GM12801 (cell line): ENCODE measurements around the gene CREB1.

Experiments
- TF ChIP-seq, protein P1 (sequence below): IDR thresholded peaks from one replicate; pipeline ENCODE4 v1.5.1; 2011; ENCODE audit warnings: control low read depth; ENCODE audit not compliant: insufficient read length; ENCODE audit errors: extremely low read depth

CREB1 gene

GRCh38 chr2:207630491-207630890 is 100.7 kb downstream of the CREB1 start:
- TF ChIP-seq, protein P1, sequence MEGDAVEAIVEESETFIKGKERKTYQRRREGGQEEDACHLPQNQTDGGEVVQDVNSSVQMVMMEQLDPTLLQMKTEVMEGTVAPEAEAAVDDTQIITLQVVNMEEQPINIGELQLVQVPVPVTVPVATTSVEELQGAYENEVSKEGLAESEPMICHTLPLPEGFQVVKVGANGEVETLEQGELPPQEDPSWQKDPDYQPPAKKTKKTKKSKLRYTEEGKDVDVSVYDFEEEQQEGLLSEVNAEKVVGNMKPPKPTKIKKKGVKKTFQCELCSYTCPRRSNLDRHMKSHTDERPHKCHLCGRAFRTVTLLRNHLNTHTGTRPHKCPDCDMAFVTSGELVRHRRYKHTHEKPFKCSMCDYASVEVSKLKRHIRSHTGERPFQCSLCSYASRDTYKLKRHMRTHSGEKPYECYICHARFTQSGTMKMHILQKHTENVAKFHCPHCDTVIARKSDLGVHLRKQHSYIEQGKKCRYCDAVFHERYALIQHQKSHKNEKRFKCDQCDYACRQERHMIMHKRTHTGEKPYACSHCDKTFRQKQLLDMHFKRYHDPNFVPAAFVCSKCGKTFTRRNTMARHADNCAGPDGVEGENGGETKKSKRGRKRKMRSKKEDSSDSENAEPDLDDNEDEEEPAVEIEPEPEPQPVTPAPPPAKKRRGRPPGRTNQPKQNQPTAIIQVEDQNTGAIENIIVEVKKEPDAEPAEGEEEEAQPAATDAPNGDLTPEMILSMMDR, result no peak

- TF ChIP-seq, protein P1, result no peak
These were observed 103.1 kb downstream of the CREB1 start for GRCh38 chr2:207632575-207633493.

GRCh38 chr2:207633686-207634085 is 103.9 kb downstream of the CREB1 start:
- TF ChIP-seq, protein P1, result no peak

DNA sequence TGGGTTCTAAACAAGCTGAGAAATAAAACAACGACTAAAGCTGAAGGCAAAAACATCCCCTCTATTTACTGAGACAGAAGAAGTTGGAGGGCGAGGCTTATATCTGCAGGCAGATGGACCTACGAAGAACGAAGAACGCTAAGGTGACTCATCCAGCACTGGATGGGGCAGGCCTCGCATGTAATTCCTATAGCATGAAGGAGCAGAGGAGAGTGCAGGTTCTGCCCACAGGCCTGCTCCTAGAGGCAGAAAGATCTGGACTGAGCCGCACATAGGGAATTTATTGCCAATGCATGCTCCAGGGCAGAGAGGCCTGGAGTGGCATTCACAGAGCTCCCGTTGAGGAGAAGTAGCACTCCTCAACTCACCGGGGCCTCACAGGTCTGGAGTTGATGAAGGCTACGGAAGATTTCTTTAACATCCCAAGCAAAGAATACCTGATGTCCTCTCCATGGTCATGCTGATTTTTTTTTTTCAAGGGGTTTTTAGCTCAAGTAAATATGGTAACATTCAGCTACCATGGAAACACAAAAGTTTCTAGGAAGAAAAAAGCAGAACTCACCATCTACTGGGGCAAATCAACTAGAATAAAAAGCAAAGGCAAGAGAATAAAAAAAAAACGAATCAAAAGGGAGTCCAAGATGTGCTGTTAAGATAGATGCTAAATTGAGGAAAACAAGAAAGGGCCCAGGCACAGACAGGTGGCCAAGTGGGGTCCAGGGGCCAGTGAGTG is 105.9 kb downstream of the CREB1 start:
- TF ChIP-seq, protein P1, result no peak

GRCh38 chr2:207640160-207640559 is 110.4 kb downstream of the CREB1 start:
- TF ChIP-seq, protein P1, result no peak

DNA sequence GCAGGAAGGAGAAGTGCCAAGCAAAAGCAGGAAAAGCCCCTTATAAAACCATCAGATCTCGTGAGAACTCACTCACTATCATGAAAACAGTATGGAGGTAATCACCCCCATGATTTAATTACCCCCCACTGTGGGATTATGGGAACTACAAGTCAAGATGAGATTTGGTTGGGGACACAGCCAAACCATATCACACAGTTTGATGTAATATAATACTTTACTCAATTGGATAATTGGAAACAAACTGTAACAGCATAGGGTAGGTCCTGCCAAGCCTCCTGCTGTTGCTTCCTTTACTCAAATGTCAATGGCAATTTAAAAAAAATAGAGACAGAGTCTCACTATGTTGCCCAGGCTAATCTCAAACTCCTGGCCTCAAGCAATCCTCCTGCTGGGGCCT is 110.9 kb downstream of the CREB1 start:
- TF ChIP-seq, protein P1, result no peak

- TF ChIP-seq, protein P1, result no peak
These were observed 114.1 kb downstream of the CREB1 start for GRCh38 chr2:207643892-207644291.
